Mammary epithelial cell (primary cell): ENCODE measurements around the gene IMMP2L.

Source experiments
- CTCF ChIP-seq, 2 donors: IDR thresholded peaks in 1 of 2; conservative IDR thresholded peaks in 1 of 2; 2 replicates each; pipeline ENCODE4 v1.5.1; 2011 to 2012; ENCODE audit warnings: inconsistent platforms in 2 of 2, low read length in 2 of 2, mild to moderate bottlenecking in 2 of 2, control low read depth in 1 of 2, low read depth in 1 of 2; ENCODE audit not compliant: insufficient read depth in 1 of 2; ENCODE audit errors: extremely low read depth in 1 of 2
- EZH2 ChIP-seq: IDR thresholded peaks from 2 replicates; pipeline ENCODE4 v1.6.1; 2012; ENCODE audit warnings: low read length, inconsistent platforms, borderline replicate concordance

GRCh38 chr7:110762546-110763225 lies 799.6 kb downstream of the IMMP2L start:
- TF ChIP-seq CTCF (conservative IDR thresholded peaks at IDR 0.05 in 1 of 2, IDR thresholded peaks at IDR 0.05 in 1 of 2; ENCODE audit: extremely low read depth in 1 of 2, insufficient read depth in 1 of 2, low read depth in 1 of 2, low read length in 2 of 2) (no peak), EZH2 (no peak)
